Activated B cell treated with CpG ODN at 0.5 μM for 24 hours (primary cell): Measurements from ENCODE around the gene CRHR1. TPM values are rescaled to one million over a fixed set of nuclear protein-coding genes. Genes with fewer than 3 reads are reported as not detected.

Experiments used
- ATAC-seq: fragments of 200-7000 bp; cut with Tn5 transposase; one replicate; pipeline ENCODE4 v1.10.0; 2021; ENCODE audit warnings: low read depth, mild to moderate bottlenecking, moderate library complexity
- CTCF ChIA-PET: fragments of 350-600 bp; sonication (Branson Sonifier 250); formaldehyde crosslinking; loops from one replicate; lab custom pipeline; 2021; ENCODE audit warnings: antibody characterized with exemption; lab: Charles Lee
- POLR2A ChIA-PET: fragments of 350-600 bp; sonication (Branson Sonifier 250); formaldehyde crosslinking; loops from one replicate; lab custom pipeline; 2021; ENCODE audit warnings: antibody characterized with exemption; lab: Charles Lee
- DNase-seq: peaks from one replicate; pipeline ENCODE4 v3.0.0; 2022
- H3K27ac Mint-ChIP-seq: one replicate; pipeline ENCODE4 v1.8.0; 2020; ENCODE audit warnings: mixed read lengths
- H3K27me3 Mint-ChIP-seq: one replicate; pipeline ENCODE4 v1.8.0; 2021; ENCODE audit warnings: mixed read lengths
- H3K36me3 Mint-ChIP-seq: one replicate; pipeline ENCODE4 v1.8.0; 2021; ENCODE audit warnings: low read depth, mixed read lengths
- H3K4me1 Mint-ChIP-seq: one replicate; pipeline ENCODE4 v1.8.0; 2021; ENCODE audit warnings: mixed read lengths
- H3K4me3 Mint-ChIP-seq: one replicate; pipeline ENCODE4 v1.8.0; 2020; ENCODE audit warnings: mild to moderate bottlenecking, mixed read lengths
- H3K9me3 Mint-ChIP-seq: one replicate; pipeline ENCODE4 v1.8.0; 2020; ENCODE audit warnings: mixed read lengths
- CTCF ChIP-seq: fragments of 200-600 bp; IDR thresholded peaks from one replicate; pipeline ENCODE4 v1.8.0; 2022; ENCODE audit warnings: antibody characterized with exemption, mild to moderate bottlenecking
- intact Hi-C: fragments of 100-400 bp; cut with micrococcal nuclease; formaldehyde crosslinking; loops from one replicate; pipeline ENCODE4 v1.15.1; 2024
- total RNA-seq: library from RNA; stranded (reverse); gene quantifications from 2 replicates; pipeline ENCODE4 v1.2.3, GENCODE V29; 2022

Gene CRHR1
- total RNA-seq, 1 donor from 2014 or later = not detected

GRCh38 chr17:45834471-45835396 is 50.6 kb downstream of the CRHR1 start:
- no peaks in the 10 kb centered on the region for H3K4me1 Mint-ChIP-seq
- ATAC-seq (no peak), DNase-seq (no peak)
- CTCF ChIA-PET = interaction anchor here (8.4 kb wide), 1 partner anchor 194 kb away, joined by 84 read pairs; no protein-coding TSS in a partner anchor
- POLR2A ChIA-PET = no interaction called here
- intact Hi-C loops = no loop called here
- peaks cover 3% of the 10 kb centered on the region for H3K27me3 Mint-ChIP-seq
- no peak overlapping the region for H3K4me3 Mint-ChIP-seq
- no peaks in the 10 kb centered on the region for H3K9me3 Mint-ChIP-seq
- TF ChIP-seq CTCF = no peak
- no peak overlapping the region for H3K27ac Mint-ChIP-seq
- no peaks in the 10 kb centered on the region for H3K36me3 Mint-ChIP-seq

GRCh38 chr17:45835481-45835880 is 51.4 kb downstream of the CRHR1 start:
- no peaks in the 10 kb centered on the region for H3K4me1 Mint-ChIP-seq
- ChIA-PET POLR2A (no interaction called here), CTCF (interaction anchor here (8.4 kb wide), 1 partner anchor 194 kb away, joined by 84 read pairs; no protein-coding TSS in a partner anchor)
- TF ChIP-seq CTCF = no peak
- no peaks in the 10 kb centered on the region for H3K36me3 Mint-ChIP-seq
- no peak overlapping the region for H3K27ac Mint-ChIP-seq
- intact Hi-C loops = no loop called here
- no peak overlapping the region for H3K4me3 Mint-ChIP-seq
- H3K27me3 Mint-ChIP-seq = peaks cover 3% of the 10 kb centered on the region
- H3K9me3 Mint-ChIP-seq = no peaks in the 10 kb centered on the region
- ATAC-seq = no peak
- no peak for DNase-seq

GRCh38 chr17:45836047-45837044 is 52.2 kb downstream of the CRHR1 start:
- Mint-ChIP-seq H3K36me3 (no peaks in the 10 kb centered on the region), H3K4me3 (no peak overlapping the region), H3K9me3 (no peaks in the 10 kb centered on the region), H3K27me3 (peaks cover 3% of the 10 kb centered on the region), H3K4me1 (no peaks in the 10 kb centered on the region), H3K27ac (no peak overlapping the region)
- ATAC-seq = no peak
- intact Hi-C loops = no loop called here
- no peak for DNase-seq
- ChIA-PET CTCF (interaction anchor here (8.4 kb wide), 1 partner anchor 195 kb away, joined by 84 read pairs; no protein-coding TSS in a partner anchor), POLR2A (interaction anchor here (0.6 kb wide), 1 partner anchor 74 kb away, joined by 3 read pairs; no protein-coding TSS in a partner anchor)
- no peak for TF ChIP-seq CTCF

- no peaks in the 10 kb centered on the region for H3K9me3 Mint-ChIP-seq
- H3K4me1 Mint-ChIP-seq = no peaks in the 10 kb centered on the region
- H3K36me3 Mint-ChIP-seq = no peaks in the 10 kb centered on the region
- peaks cover 3% of the 10 kb centered on the region for H3K27me3 Mint-ChIP-seq
- no peak overlapping the region for H3K27ac Mint-ChIP-seq
- intact Hi-C loops = no loop called here
- DNase-seq (no peak), ATAC-seq (no peak)
- POLR2A ChIA-PET = no interaction called here
- TF ChIP-seq CTCF = no peak
- no peak overlapping the region for H3K4me3 Mint-ChIP-seq
- CTCF ChIA-PET = interaction anchor here (8.4 kb wide), 1 partner anchor 196 kb away, joined by 84 read pairs; no protein-coding TSS in a partner anchor
Observed at GRCh38 chr17:45837187-45837586, 53.1 kb downstream of the CRHR1 start.
